HG03066 (cell line): ENCODE measurements around the gene NPPC.
"Not testable (repeated sequence)": the region's sequence is repeated elsewhere in the genome, so short reads cannot be mapped to it uniquely, and the experiment has no call there.

Experiments used
- ATAC-seq: cut with Tn5 transposase; IDR thresholded peaks from one replicate; pipeline ENCODE4 v1.9.1; 2021; ENCODE audit warnings: low read depth; ENCODE audit not compliant: unreplicated experiment

NPPC gene

DNA sequence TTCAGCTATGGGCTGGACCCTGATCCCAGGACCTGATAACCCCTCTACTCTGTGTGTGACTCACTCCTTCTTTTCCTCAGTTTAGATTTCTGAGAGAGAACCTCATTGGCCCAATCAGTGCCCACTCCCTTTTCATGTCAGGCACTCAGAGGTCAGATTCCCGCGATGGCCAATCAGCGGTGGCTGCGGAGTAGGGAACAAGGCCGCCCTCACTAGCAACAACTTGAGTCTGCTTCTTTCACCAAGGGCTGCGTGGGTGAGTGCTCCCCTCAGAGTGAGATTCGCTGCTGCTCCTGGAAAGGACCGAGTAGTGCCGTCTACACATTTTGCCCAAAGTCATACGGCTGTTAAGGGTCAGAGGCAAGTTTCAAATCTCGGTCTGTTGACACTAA lies 34.7 kb downstream of the NPPC start:
- ATAC-seq = no peak

DNA sequence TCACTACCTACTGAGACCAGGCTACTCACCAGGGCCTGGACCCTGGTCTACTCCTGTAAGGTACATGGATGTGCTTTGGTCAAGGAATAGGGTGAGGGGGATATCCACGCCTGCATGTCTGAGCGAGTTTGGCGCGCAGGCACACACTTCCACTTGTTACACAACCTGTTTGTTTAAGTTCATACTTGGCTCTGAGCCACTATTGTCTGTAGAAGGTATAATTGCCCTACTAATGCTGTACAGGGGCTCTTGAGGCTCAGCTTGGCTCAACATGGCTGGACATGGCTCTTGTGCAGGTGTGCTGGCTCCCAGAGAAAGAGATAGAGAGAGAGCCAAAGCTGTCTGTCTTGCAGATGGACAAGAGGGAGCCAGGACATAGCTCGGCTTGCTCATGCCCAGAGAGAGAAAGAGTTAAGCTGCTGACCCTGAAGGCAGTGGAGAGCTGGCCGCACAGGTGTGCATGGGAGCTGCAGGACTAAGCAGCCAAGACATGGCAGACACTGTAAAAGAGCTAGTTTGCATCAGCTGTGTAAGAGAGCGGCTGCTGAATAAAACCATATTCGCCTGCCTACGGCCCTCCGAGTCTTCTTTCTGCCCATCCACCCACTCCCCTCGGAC lies 35.2 kb downstream of the NPPC start:
- ATAC-seq = no peak

DNA sequence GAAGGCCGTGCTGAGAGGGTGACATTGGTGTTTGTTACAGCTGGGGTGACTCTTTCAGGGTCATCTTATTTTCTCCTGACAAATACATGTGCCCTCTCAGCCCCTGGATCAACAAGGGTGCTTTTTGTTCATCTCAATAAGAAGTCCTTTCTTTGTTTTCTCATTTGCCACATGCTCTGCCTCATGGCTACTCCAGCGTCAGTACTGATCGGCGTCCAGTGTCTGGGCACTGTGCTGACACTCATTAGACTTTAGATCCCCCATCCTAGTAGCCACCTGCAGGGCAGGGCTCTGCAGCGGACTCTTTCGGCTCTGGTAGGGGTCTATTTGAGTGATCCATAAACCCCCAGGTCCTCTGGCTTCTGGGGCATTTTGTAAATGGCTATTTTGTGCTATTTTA lies 38.4 kb downstream of the NPPC start:
- ATAC-seq = no peak

DNA sequence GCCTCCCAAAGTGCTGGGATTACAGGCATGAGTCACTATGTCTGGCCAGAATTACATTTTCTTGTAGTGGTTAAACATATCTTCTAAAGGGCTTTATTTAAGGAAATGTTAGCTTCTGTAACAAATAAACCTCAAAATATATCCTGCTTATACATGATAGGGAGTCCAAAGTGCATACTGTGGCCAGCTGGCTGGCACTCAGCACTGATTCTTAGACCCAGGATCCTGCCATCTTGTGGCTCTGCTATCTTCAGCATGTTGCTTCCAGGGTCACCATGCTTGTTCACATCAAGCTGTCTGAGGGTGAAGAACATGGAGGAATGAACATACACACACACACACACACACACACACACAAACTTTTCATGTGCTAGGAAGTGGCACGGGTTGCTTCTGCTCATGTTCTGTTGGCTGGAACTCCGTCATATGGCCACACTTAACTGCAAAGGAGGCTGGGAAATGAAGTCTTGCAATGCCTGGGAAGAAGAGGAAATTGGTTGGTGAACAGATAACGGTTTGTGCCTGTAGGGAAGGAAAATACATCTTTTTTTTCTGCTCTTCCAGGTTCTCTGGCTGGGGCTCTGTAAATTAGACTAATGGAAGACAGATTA lies 40.0 kb downstream of the NPPC start:
- no peak for ATAC-seq

DNA sequence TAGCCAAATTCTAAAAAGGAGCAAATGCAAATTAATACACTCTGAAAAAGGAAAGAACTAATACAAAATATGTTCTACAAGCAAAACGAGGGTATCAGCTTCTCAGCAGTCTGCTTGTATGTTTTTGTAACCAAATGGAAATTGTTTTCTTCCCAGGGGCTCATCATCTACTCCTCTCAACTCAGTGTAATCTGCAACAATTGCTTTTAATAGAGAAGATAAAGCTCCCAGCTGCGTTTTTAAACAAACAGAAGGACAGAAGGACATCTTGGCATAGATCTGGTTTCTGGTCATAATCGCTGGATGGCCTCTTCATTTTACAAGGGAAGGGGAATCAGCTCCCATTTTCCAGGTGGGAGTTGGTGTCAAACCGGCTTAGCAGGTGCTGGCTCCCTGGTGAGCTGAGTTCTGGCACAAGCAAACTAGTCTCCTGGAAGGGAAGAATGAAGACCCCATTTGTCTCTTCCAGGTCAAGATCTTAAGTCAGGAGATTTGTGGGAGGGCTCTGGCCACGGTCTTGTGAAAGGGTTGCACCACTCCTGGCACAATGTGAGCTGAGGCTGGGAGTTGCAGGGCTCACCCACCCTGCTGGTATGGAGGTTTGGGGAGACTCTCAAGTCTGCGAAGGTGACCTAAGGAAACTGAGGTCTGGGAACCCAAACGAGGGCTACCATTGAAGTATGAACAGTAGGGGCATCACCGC lies 41.6 kb downstream of the NPPC start:
- no peak for ATAC-seq

DNA sequence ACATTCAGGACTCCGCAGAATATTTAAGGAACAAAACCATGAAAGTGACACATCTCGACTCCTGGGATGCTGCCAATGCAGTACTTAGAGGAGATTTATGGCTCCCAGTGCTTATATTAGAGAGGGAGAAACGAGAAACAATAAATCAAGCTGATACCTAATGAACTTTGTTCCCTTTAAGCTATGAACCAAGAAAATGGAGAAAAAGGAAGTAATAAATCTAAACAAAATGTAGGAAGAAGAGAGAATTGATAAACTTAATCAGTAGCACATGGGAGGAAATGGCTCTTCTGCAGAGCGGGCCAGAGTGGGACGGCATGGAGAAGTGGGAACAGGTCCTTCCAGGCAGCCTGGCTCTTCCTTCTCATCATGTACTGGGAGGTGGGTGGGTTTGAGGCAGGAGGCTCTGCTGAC lies 42.7 kb downstream of the NPPC start:
- no peak for ATAC-seq

DNA sequence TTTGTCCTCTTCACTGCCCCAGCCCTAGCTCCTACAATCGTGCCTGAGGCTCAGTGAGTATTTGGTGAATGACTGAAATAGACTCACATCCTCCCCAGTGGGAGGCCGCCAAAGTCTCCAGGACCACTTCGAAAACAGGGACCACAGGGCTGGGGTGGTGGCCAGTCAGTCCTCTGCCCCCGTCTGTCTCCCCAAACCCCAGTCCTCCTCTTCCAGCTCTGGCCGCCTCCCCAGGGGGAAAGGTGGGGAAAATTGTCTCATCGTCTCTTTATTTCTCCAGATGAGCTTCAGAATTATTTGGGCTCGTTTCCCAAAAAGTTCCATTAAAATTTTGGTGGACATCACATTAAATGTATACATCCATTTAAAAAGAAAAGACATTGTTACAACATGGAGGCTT lies 43.5 kb downstream of the NPPC start:
- no peak for ATAC-seq

DNA sequence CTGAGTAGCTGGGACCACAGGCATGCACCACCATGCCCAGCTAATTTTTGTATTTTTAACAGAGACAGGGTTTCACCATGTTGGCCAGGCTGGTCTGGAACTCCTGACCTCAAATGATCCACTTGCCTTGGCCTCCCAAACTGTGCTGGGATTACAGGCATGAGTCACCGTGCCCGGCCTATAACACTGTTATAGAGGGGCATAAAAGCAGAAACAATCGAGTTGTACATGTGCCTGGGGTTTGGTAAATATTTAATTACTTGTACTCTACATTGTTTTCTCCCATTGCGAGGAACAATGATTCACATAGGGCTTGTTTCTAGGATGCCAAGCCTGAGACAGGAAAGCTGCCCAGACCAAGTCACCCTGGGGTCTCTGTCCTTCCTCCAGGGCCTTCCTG lies 45.8 kb downstream of the NPPC start:
- not testable (repeated sequence) for ATAC-seq

DNA sequence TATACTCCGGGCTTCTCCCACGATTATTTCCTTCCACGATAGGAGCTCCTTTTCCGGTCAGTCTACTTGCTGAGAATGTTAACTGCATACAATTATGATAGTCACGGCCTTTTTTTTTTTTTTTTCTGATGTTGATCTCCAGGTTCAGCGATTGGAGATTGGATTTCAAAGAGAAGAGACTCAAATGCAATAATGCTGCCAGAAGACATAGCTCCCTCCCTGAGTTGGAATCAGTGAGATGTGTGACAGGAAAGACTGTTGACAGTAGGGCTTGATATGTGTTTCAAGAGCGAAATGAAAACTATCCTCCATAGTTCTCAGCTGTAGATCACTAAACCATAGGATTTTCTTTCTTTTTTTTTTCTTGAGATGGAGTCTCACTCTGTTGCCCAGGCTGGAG lies 47.0 kb downstream of the NPPC start:
- no peak for ATAC-seq

DNA sequence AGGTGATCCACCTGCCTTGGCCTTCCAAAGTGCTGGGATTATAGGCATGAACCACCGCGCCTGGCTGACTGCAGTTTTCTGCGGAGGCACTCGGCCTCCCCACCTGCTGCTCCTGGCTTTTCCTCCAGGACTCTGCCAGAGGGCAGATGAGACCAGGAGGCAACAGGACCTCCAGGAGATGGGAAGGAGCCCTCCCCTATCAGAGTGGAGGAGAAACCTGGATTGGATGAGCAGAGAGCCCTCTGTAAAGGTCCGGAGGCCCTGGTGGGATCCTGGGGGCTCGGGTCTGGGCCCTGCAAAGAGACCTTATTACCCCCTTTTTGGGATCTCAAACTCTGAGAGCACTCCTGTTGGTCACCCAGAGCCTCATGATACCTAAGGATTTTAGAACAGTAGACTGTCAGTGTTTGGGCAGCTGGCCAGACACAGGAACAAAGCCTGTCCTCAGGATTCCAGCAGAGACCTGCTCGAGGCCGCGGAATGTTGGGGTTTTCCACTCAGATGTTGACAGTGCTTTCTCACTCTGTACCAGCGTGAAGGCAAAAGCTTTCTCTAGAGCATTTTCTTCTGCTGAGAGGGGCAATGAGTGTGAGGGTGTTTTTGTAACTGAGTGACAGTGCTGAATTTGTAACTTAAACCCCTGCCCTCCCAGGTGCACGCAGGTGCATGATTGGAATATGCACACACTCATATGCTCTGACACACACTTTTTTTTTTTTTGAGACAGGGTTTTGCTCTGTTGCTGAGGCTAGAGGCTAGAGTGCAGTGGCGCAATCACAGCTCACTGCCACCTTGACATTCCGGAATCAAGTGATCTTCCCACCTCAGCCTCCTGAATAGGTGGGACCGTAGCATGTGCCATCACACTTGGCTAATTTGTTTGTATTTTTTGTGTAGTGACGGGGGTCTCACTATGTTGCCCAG lies 48.4 kb downstream of the NPPC start:
- no peak for ATAC-seq

DNA sequence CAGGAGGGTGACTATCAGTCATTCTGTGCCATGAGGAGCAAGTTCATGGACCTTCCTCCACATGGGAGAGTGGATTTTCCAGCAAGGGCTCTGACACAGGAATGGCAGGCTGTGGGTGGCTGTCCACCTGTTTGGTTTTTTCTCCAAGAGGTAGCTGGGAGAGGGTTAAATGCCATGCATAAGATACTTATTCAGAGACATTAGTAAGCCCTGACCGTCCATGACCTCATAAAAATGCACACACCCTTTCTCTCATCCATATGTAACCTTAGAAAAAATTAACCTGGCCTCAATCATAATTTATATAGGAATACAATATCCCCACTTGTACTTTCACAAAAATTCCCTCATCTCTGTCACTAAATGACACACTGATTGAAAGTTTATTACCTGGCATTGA lies 51.3 kb downstream of the NPPC start:
- ATAC-seq = no peak
